ENCODE measurements around the gene FRK.

DNA sequence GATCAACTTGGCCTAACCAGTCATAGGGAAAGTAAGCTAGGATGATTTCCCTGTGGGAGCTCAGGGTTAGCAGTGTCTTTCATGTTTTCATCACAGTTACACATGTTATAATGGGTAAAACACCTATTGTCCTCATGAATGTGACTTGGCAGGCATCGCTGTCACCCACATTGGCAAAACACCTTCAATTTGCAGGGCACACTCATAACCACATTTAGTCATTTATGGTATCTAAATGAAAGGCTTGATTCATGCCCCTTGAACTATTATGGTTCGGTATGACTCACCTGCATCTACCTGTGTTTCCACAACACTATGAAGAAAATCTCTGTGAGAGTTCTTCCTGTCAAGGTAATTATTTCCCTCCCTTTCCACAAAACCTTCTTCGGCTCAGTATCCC lies 49.2 kb downstream of the FRK start:
- TF ChIP-seq EZH2phosphoT487 (IDR thresholded peaks at IDR 0.05; ENCODE audit: low read depth, severe bottlenecking, unreplicated experiment): no peak
- TF ChIP-seq EZH2 (IDR thresholded peaks at IDR 0.05; ENCODE audit: borderline replicate concordance): no peak
